ENCODE results near the gene TBK1.

GRCh38 chr12:64480148-64480547 lies 28.2 kb downstream of the TBK1 start:
- TF ChIP-seq CTCF (IDR thresholded peaks at IDR 0.05; ENCODE audit: low read depth, low read length) (no peak), MYC (IDR thresholded peaks at IDR 0.05; ENCODE audit: low read depth, low read length) (no peak)

Measured in NB4 (cell line).